Transverse colon (tissue), 3 donors: Measurements from ENCODE around the gene RPE65.

Experiments
- CTCF ChIP-seq, 5 experiments: fragments of 200-600 bp in 3 of 5; fragments of 450-650 bp in 2 of 5; sonication (generic) in 3 of 5; IDR thresholded peaks; 1 replicate in 2 of 5; 2 replicates in 3 of 5; pipeline ENCODE4 v1.5.1; 2016 to 2017; ENCODE audit warnings: antibody characterized with exemption in 5 of 5, inconsistent platforms in 3 of 5, mild to moderate bottlenecking in 2 of 5, moderate library complexity in 1 of 5
- POLR2A ChIP-seq: fragments of 450-650 bp; IDR thresholded peaks from one replicate; pipeline ENCODE4 v1.6.1; 2016; ENCODE audit warnings: antibody characterized with exemption, mild to moderate bottlenecking, moderate library complexity

GRCh38 chr1:68445709-68446108, 4.0 kb downstream of the RPE65 start:
- TF ChIP-seq POLR2A (no peak), CTCF (IDR thresholded peaks at IDR 0.05) (no peak)
